ENCODE data around the gene BPIFB6. TPM values are rescaled to one million over a fixed set of nuclear protein-coding genes. Genes with fewer than 3 reads are reported as not detected.

BPIFB6 gene
- total RNA-seq, 1 experiment from 2014 or later, result not detected

DNA sequence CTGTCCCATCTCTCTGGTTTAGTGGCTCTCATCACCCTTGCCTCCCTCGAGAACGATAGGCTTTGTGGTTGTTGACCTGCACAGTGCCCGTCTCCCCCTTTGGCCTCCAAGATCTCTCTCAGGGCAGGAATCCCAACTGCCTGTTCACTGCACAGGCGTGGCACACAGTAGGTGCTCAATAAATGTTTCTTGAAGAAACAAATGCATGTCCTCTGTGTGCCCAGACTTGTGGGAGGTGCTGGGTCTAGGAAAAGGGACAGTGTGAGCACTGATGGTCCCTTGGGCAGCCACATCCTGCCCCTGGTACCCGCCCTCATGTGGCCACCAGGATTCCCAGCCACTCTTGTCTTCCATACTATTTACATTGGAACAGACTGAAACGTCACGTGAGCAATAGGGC lies 2.6 kb upstream of the BPIFB6 start:
- Histone ChIP-seq H3K9me3 (ENCODE audit: low read length) (no peaks in the 10 kb centered on the region), H3K27ac (ENCODE audit: low read length) (no peak overlapping the region), H3K79me2 (ENCODE audit: low read length) (no peaks in the 10 kb centered on the region), H3K4me3 (ENCODE audit: low read length) (no peak overlapping the region), H3K4me2 (ENCODE audit: low read depth, low read length, poor library complexity, severe bottlenecking) (no peak overlapping the region), H3K9me2 (replicated peaks; ENCODE audit: insufficient read depth, low read length) (no peaks in the 10 kb centered on the region), H3K4me1 (ENCODE audit: low read length) (no peaks in the 10 kb centered on the region), H4K20me1 (ENCODE audit: insufficient read depth, low read depth, low read length) (no peaks in the 10 kb centered on the region), H2AFZ (ENCODE audit: low read length) (no peak overlapping the region), H3K9ac (ENCODE audit: low read length) (no peak overlapping the region), H3K27me3 (ENCODE audit: low read length) (no peaks in the 10 kb centered on the region), H3K36me3 (ENCODE audit: insufficient read depth, low read length) (no peaks in the 10 kb centered on the region)
- no peak for DNase-seq

DNA sequence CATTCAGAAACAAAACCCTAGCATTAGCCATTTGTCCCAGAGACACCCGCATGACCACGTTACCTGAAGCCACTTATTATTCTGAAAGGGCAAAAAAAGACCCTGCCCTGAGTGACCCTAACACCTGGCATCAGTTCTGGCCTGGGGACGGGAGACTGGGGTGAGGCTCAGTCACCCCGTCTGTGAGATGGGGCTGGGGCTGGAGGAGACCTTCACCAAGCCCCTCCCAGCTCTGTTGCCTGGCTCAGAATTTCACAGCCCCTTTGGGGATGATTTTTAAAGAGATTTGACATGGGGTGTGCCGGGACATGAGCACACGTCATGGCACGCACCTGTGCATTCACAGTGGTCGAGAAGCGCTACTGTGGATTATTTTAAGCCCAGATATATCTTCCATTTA lies 1.4 kb upstream of the BPIFB6 start:
- Histone ChIP-seq H4K20me1 (ENCODE audit: insufficient read depth, low read depth, low read length) (no peaks in the 10 kb centered on the region), H3K79me2 (ENCODE audit: low read length) (no peaks in the 10 kb centered on the region), H3K9ac (ENCODE audit: low read length) (no peak overlapping the region)

DNA sequence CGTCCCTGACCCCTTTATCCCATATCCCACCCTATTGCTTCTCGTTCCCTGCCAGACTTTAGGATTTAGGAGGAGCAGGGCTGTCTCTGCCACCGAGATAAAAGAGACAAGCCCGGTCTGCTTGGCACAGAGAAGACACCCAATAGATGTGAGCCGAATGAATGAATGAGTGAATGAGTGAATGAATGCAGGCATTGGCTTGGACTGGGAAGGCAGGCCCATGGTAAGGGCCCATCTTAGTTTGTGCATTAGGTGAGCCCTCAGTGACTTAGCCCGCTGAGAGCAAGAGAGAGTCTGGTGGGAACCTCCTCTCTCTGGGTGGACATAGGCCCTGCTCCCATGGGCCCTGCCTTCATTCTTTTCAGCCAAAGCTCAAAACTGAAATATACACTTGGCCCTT lies 879 bp upstream of the BPIFB6 start:
- Histone ChIP-seq H3K27me3 (ENCODE audit: low read length) (no peaks in the 10 kb centered on the region), H4K20me1 (ENCODE audit: insufficient read depth, low read depth, low read length) (no peaks in the 10 kb centered on the region)

More for the DNA sequence above, 1.4 kb upstream of the BPIFB6 start:
- no peaks in the 10 kb centered on the region for H3K4me1 ChIP-seq (ENCODE audit: low read length)
- no peaks in the 10 kb centered on the region for H3K27me3 ChIP-seq (ENCODE audit: low read length)
- no peaks in the 10 kb centered on the region for H3K9me3 ChIP-seq (ENCODE audit: low read length)
- no peak for DNase-seq
- no peak overlapping the region for H3K4me2 ChIP-seq (ENCODE audit: low read depth, low read length, poor library complexity, severe bottlenecking)
- no peaks in the 10 kb centered on the region for H3K9me2 ChIP-seq (replicated peaks; ENCODE audit: insufficient read depth, low read length)
- no peak overlapping the region for H3K27ac ChIP-seq (ENCODE audit: low read length)
- H3K4me3 ChIP-seq (ENCODE audit: low read length), result no peak overlapping the region
- no peaks in the 10 kb centered on the region for H3K36me3 ChIP-seq (ENCODE audit: insufficient read depth, low read length)
- H2AFZ ChIP-seq (ENCODE audit: low read length), result no peak overlapping the region

DNA sequence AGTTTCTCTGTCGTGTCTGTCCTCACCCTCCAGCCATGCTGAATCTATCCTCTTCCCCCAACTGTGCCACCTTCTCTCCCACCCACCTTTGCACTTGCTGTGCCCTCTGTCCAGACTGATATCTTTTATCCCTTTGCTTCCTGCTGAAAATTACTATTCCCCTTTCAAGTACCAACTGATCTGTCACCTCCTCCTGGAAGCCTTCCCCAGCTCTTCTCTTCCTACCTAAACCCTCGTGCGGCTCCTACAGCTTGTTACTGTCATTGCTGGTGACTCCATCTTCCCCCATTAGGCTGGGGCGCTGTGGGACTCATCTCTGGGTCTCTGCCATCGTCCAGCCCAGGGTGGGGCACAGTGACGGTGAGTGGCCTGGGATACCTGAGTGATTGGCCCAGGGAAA lies 1.1 kb downstream of the BPIFB6 start:
- Histone ChIP-seq H3K9me3 (ENCODE audit: low read length) (no peaks in the 10 kb centered on the region), H3K79me2 (ENCODE audit: low read length) (no peaks in the 10 kb centered on the region), H4K20me1 (ENCODE audit: insufficient read depth, low read depth, low read length) (no peaks in the 10 kb centered on the region), H3K4me3 (ENCODE audit: low read length) (no peak overlapping the region), H3K4me2 (ENCODE audit: low read depth, low read length, poor library complexity, severe bottlenecking) (no peak overlapping the region), H3K27me3 (ENCODE audit: low read length) (no peaks in the 10 kb centered on the region), H2AFZ (ENCODE audit: low read length) (no peak overlapping the region), H3K9me2 (replicated peaks; ENCODE audit: insufficient read depth, low read length) (no peaks in the 10 kb centered on the region), H3K27ac (ENCODE audit: low read length) (no peak overlapping the region), H3K4me1 (ENCODE audit: low read length) (no peaks in the 10 kb centered on the region), H3K9ac (ENCODE audit: low read length) (no peak overlapping the region), H3K36me3 (ENCODE audit: insufficient read depth, low read length) (no peaks in the 10 kb centered on the region)
- no peak for DNase-seq

More for the DNA sequence above, 879 bp upstream of the BPIFB6 start:
- H2AFZ ChIP-seq (ENCODE audit: low read length), result no peak overlapping the region
- H3K4me1 ChIP-seq (ENCODE audit: low read length), result no peaks in the 10 kb centered on the region
- no peak overlapping the region for H3K9ac ChIP-seq (ENCODE audit: low read length)
- H3K4me3 ChIP-seq (ENCODE audit: low read length), result no peak overlapping the region
- no peaks in the 10 kb centered on the region for H3K9me3 ChIP-seq (ENCODE audit: low read length)
- H3K4me2 ChIP-seq (ENCODE audit: low read depth, low read length, poor library complexity, severe bottlenecking), result no peak overlapping the region
- H3K9me2 ChIP-seq (replicated peaks; ENCODE audit: insufficient read depth, low read length), result no peaks in the 10 kb centered on the region
- no peaks in the 10 kb centered on the region for H3K36me3 ChIP-seq (ENCODE audit: insufficient read depth, low read length)
- no peaks in the 10 kb centered on the region for H3K79me2 ChIP-seq (ENCODE audit: low read length)
- no peak overlapping the region for H3K27ac ChIP-seq (ENCODE audit: low read length)
- DNase-seq, result no peak

DNA sequence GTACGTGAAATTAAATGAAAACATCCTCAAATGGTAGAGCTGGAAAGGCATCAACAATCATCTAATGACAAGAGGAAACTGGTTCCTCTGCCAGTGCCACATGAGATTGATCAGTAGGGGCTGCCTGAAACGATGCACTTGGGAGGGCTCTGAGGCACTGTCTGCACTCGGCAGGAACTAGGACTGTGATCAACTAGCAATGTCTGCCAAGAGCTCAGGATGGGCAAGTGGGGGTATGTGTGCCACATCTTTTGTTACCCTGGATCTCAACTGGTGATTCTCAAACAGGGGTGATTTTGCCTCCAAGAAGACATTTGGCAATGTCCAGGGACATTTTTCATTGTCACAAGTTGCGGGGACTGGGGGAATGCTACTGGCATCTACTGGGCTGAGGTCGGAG lies 1.9 kb downstream of the BPIFB6 start:
- no peak overlapping the region for H3K4me3 ChIP-seq (ENCODE audit: low read length)
- H3K27me3 ChIP-seq (ENCODE audit: low read length), result no peaks in the 10 kb centered on the region
- H3K79me2 ChIP-seq (ENCODE audit: low read length), result no peaks in the 10 kb centered on the region
- no peak overlapping the region for H3K27ac ChIP-seq (ENCODE audit: low read length)
- H3K4me1 ChIP-seq (ENCODE audit: low read length), result no peaks in the 10 kb centered on the region
- no peaks in the 10 kb centered on the region for H3K36me3 ChIP-seq (ENCODE audit: insufficient read depth, low read length)
- no peak overlapping the region for H3K4me2 ChIP-seq (ENCODE audit: low read depth, low read length, poor library complexity, severe bottlenecking)
- H3K9me2 ChIP-seq (replicated peaks; ENCODE audit: insufficient read depth, low read length), result no peaks in the 10 kb centered on the region
- no peaks in the 10 kb centered on the region for H3K9me3 ChIP-seq (ENCODE audit: low read length)
- DNase-seq, result no peak
- no peak overlapping the region for H2AFZ ChIP-seq (ENCODE audit: low read length)
- H4K20me1 ChIP-seq (ENCODE audit: insufficient read depth, low read depth, low read length), result no peaks in the 10 kb centered on the region
- no peak overlapping the region for H3K9ac ChIP-seq (ENCODE audit: low read length)

DNA sequence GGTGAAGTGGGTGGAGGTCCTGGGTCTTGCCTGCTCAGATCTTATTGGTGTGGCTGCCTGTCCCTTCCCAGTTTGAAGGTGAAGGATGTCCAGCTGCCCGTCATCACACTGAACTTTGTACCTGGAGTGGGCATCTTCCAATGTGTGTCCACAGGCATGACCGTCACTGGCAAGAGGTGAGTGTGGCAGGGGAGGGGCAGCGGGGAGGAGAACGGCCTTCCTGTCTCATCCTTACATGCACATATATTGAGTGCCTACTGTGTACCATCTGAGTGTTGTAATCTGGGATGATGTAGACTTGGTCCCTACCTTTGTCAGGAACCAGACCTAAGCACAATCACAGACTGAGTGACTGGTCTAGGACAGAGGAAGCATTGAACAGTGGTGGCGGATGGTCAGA lies 2.7 kb downstream of the BPIFB6 start:
- no peak overlapping the region for H3K27ac ChIP-seq (ENCODE audit: low read length)
- no peaks in the 10 kb centered on the region for H3K9me3 ChIP-seq (ENCODE audit: low read length)
- H3K4me2 ChIP-seq (ENCODE audit: low read depth, low read length, poor library complexity, severe bottlenecking), result no peak overlapping the region
- no peak overlapping the region for H3K4me3 ChIP-seq (ENCODE audit: low read length)
- no peaks in the 10 kb centered on the region for H3K27me3 ChIP-seq (ENCODE audit: low read length)
- H3K79me2 ChIP-seq (ENCODE audit: low read length), result no peaks in the 10 kb centered on the region
- no peaks in the 10 kb centered on the region for H3K36me3 ChIP-seq (ENCODE audit: insufficient read depth, low read length)
- H4K20me1 ChIP-seq (ENCODE audit: insufficient read depth, low read depth, low read length), result no peaks in the 10 kb centered on the region
- no peak overlapping the region for H3K9ac ChIP-seq (ENCODE audit: low read length)
- no peak for DNase-seq
- no peaks in the 10 kb centered on the region for H3K4me1 ChIP-seq (ENCODE audit: low read length)
- no peaks in the 10 kb centered on the region for H3K9me2 ChIP-seq (replicated peaks; ENCODE audit: insufficient read depth, low read length)
- no peak overlapping the region for H2AFZ ChIP-seq (ENCODE audit: low read length)

DNA sequence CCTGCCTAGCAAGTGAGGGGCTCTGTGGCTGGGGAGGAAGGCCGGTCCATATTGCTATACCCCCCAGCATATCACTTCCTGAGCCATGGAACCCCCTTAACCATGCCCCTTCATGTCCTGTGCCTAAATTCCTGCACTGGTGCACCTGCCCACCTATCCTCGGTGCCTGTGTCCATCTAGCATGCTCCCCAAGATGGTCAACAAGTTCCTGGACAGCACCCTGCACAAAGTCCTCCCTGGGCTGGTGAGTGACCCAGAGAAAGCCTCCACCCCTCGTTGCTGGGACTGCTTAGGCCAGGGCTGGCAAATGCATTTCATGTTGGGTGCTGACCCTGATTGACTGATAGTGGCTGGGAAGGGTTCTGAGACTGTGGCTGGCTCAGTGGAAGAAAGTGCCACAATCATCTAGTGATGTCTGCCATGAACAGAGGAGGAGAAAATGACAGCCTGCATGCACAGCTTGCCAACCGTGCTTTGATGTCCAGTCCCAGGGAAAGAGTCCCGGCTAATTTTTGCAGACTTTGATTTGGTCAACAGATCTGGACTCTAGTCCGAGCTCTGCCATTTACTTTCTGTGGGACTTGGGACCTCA lies 3.5 kb downstream of the BPIFB6 start:
- Histone ChIP-seq H3K27me3 (ENCODE audit: low read length) (no peaks in the 10 kb centered on the region), H3K4me2 (ENCODE audit: low read depth, low read length, poor library complexity, severe bottlenecking) (no peak overlapping the region), H2AFZ (ENCODE audit: low read length) (no peak overlapping the region), H3K79me2 (ENCODE audit: low read length) (no peaks in the 10 kb centered on the region), H3K9ac (ENCODE audit: low read length) (no peak overlapping the region), H4K20me1 (ENCODE audit: insufficient read depth, low read depth, low read length) (no peaks in the 10 kb centered on the region), H3K27ac (ENCODE audit: low read length) (no peak overlapping the region), H3K9me3 (ENCODE audit: low read length) (no peaks in the 10 kb centered on the region), H3K4me3 (ENCODE audit: low read length) (no peak overlapping the region), H3K4me1 (ENCODE audit: low read length) (no peaks in the 10 kb centered on the region), H3K36me3 (ENCODE audit: insufficient read depth, low read length) (no peaks in the 10 kb centered on the region), H3K9me2 (replicated peaks; ENCODE audit: insufficient read depth, low read length) (no peaks in the 10 kb centered on the region)
- no peak for DNase-seq

DNA sequence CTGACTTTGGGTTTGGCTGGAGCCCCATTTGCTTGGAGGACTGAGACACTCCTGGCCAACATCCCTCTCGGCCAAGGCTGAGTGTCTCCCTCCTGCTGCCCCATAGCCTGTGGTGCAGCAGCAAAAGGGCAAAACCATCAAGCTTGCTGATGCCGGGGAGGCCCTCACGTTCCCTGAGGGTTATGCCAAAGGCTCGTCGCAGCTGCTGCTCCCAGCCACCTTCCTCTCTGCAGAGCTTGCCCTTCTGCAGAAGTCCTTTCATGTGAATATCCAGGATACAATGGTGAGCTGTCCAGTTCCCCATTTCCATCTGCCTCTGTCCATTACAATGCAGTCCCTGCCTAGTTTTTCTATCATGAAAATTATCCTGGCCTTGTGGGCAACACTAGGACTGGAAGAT lies 6.0 kb downstream of the BPIFB6 start:
- Histone ChIP-seq H3K9ac (ENCODE audit: low read length) (no peak overlapping the region), H3K36me3 (ENCODE audit: insufficient read depth, low read length) (no peaks in the 10 kb centered on the region), H3K9me2 (replicated peaks; ENCODE audit: insufficient read depth, low read length) (no peaks in the 10 kb centered on the region), H3K27me3 (ENCODE audit: low read length) (no peaks in the 10 kb centered on the region), H3K79me2 (ENCODE audit: low read length) (no peaks in the 10 kb centered on the region), H4K20me1 (ENCODE audit: insufficient read depth, low read depth, low read length) (no peaks in the 10 kb centered on the region), H2AFZ (ENCODE audit: low read length) (no peak overlapping the region), H3K27ac (ENCODE audit: low read length) (no peak overlapping the region), H3K9me3 (ENCODE audit: low read length) (no peaks in the 10 kb centered on the region), H3K4me3 (ENCODE audit: low read length) (no peak overlapping the region), H3K4me2 (ENCODE audit: low read depth, low read length, poor library complexity, severe bottlenecking) (no peak overlapping the region), H3K4me1 (ENCODE audit: low read length) (no peaks in the 10 kb centered on the region)
- no peak for DNase-seq

DNA sequence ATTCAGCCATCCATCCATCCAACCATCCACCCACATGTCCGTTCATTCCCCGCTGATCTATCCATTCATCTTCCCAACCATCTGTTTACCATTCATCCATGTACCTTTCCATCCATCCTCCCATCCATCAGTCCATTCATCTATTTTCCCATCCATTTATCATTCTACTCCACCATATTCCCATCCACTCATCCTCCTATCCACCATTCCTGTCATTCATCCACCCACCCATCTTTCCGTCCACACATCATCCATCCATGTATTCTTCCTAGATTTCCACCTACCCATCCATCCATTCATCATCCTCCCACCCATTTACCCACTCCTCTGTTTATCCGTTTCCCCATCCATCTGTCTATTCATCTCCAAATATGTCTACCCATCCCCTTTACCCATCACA lies 6.8 kb downstream of the BPIFB6 start:
- H3K79me2 ChIP-seq (ENCODE audit: low read length), result no peaks in the 10 kb centered on the region
- H4K20me1 ChIP-seq (ENCODE audit: insufficient read depth, low read depth, low read length), result no peaks in the 10 kb centered on the region
- no peak overlapping the region for H3K9ac ChIP-seq (ENCODE audit: low read length)
- DNase-seq, result no peak
- H3K27ac ChIP-seq (ENCODE audit: low read length), result no peak overlapping the region
- H3K36me3 ChIP-seq (ENCODE audit: insufficient read depth, low read length), result no peaks in the 10 kb centered on the region
- no peak overlapping the region for H2AFZ ChIP-seq (ENCODE audit: low read length)
- no peak overlapping the region for H3K4me2 ChIP-seq (ENCODE audit: low read depth, low read length, poor library complexity, severe bottlenecking)
- no peak overlapping the region for H3K4me3 ChIP-seq (ENCODE audit: low read length)
- H3K9me2 ChIP-seq (replicated peaks; ENCODE audit: insufficient read depth, low read length), result no peaks in the 10 kb centered on the region
- no peaks in the 10 kb centered on the region for H3K27me3 ChIP-seq (ENCODE audit: low read length)
- no peaks in the 10 kb centered on the region for H3K4me1 ChIP-seq (ENCODE audit: low read length)
- H3K9me3 ChIP-seq (ENCODE audit: low read length), result no peaks in the 10 kb centered on the region

All from Karpas-422 (cell line).